BJ (cell line): ENCODE data around the gene KRT86. TPM values are rescaled to one million over a fixed set of nuclear protein-coding genes. Genes with fewer than 3 reads are reported as not detected.

Source experiments
- CTCF ChIA-PET: fragments of 350-600 bp; formaldehyde crosslinking; extraction: SDS; loops from one replicate; lab custom pipeline; 2021; ENCODE audit warnings: antibody characterized with exemption, inconsistent platforms; lab: Yijun Ruan, JAX
- POLR2A ChIA-PET: fragments of 300-600 bp; sonication (Branson Sonifier 250); formaldehyde crosslinking; extraction: SDS; loops from one replicate; lab custom pipeline; 2021; ENCODE audit warnings: antibody characterized with exemption; lab: Charles Lee
- DNase-seq: peaks from one replicate; pipeline ENCODE4 v3.0.0-alpha.2; 2011; ENCODE audit warnings: low read depth
- H3K27me3 ChIP-seq: 2 replicates; pipeline ENCODE4 v1.6.0; 2011; ENCODE audit warnings: low read length; ENCODE audit not compliant: control insufficient read depth, insufficient read depth
- H3K36me3 ChIP-seq: 2 replicates; pipeline ENCODE4 v1.5.1; 2011; ENCODE audit warnings: low read length; ENCODE audit not compliant: control insufficient read depth, insufficient read depth
- H3K4me3 ChIP-seq: 2 replicates; pipeline ENCODE4 v1.5.1; 2011; ENCODE audit warnings: low read depth, mild to moderate bottlenecking, control low read depth, low read length
- CTCF ChIP-seq: IDR thresholded peaks from 2 replicates; pipeline ENCODE4 v1.5.1; 2011; ENCODE audit warnings: low read depth, mild to moderate bottlenecking, control low read depth, inconsistent platforms, low read length, moderate library complexity; ENCODE audit not compliant: insufficient read depth
- polyA plus RNA-seq: library from polyadenylated mRNA; depleted of rRNA; stranded (reverse); fragments of >200 nt; gene quantifications from 2 replicates; pipeline ENCODE4 v1.2.3, GENCODE V29; 2011

Gene KRT86
- polyA plus RNA-seq, 1 experiment, result 2.5 TPM

- no peaks in the 10 kb centered on the region for H3K36me3 ChIP-seq
- CTCF ChIA-PET, result interaction anchor here (1.1 to 9.9 kb wide), 4 partner anchors 15 to 109 kb away, joined by 3 to 86 read pairs (median 4); no protein-coding TSS in a partner anchor
- no peak for TF ChIP-seq CTCF
- POLR2A ChIA-PET, result no interaction called here
- H3K4me3 ChIP-seq, result no peak overlapping the region
- H3K27me3 ChIP-seq, result no peaks in the 10 kb centered on the region
- DNase-seq, result no peak
Measured at GRCh38 chr12:52264435-52264825, 10.0 kb upstream of the KRT86 start.

GRCh38 chr12:52266514-52266913 lies 7.9 kb upstream of the KRT86 start:
- DNase-seq, result no peak
- TF ChIP-seq CTCF, result no peak
- ChIA-PET CTCF (interaction anchor here (0.6 to 9.9 kb wide), 3 partner anchors 13 to 47 kb away, joined by 3 to 86 read pairs (median 9); no protein-coding TSS in a partner anchor), POLR2A (no interaction called here)
- Histone ChIP-seq H3K36me3 (no peaks in the 10 kb centered on the region), H3K4me3 (no peak overlapping the region), H3K27me3 (no peaks in the 10 kb centered on the region)

- ChIA-PET POLR2A (no interaction called here), CTCF (interaction anchor here (1.1 to 9.9 kb wide), 3 partner anchors 12 to 45 kb away, joined by 4 to 86 read pairs (median 9); no protein-coding TSS in a partner anchor)
- no peaks in the 10 kb centered on the region for H3K36me3 ChIP-seq
- no peak for DNase-seq
- no peaks in the 10 kb centered on the region for H3K27me3 ChIP-seq
- no peak overlapping the region for H3K4me3 ChIP-seq
- no peak for TF ChIP-seq CTCF
Measured at GRCh38 chr12:52267266-52267665, 7.2 kb upstream of the KRT86 start.

GRCh38 chr12:52267699-52268098 lies 6.7 kb upstream of the KRT86 start:
- no peak overlapping the region for H3K4me3 ChIP-seq
- TF ChIP-seq CTCF, result no peak
- no peaks in the 10 kb centered on the region for H3K36me3 ChIP-seq
- no peak for DNase-seq
- CTCF ChIA-PET, result interaction anchor here (1.1 to 9.9 kb wide), 4 partner anchors 11 to 60 kb away, joined by 3 to 86 read pairs (median 6); no protein-coding TSS in a partner anchor
- no peaks in the 10 kb centered on the region for H3K27me3 ChIP-seq
- POLR2A ChIA-PET, result no interaction called here

- Histone ChIP-seq H3K4me3 (no peak overlapping the region), H3K27me3 (no peaks in the 10 kb centered on the region), H3K36me3 (no peaks in the 10 kb centered on the region)
- ChIA-PET CTCF (interaction anchor here (0.9 to 9.9 kb wide), 5 partner anchors 11 to 117 kb away, joined by 3 to 86 read pairs (median 4); no protein-coding TSS in a partner anchor), POLR2A (no interaction called here)
- TF ChIP-seq CTCF, result no peak
- no peak for DNase-seq
Measured at GRCh38 chr12:52268212-52268611, 6.2 kb upstream of the KRT86 start.
